Activated T-helper 1 cell treated with anti-CD3 and anti-CD28 coated beads, Interleukin-12 subunit alpha, Interleukin-12 subunit beta, Interleukin-2, Interleukin-4 antibody, amounts not matched to agents 30 ng/mL and 10 ng/mL and 1 ng/mL, durations not matched to agents 14 hours and 24 hours and 36 hours (primary cell): ENCODE data around the gene C15orf39. TPM values are rescaled to one million over a fixed set of nuclear protein-coding genes. Genes with fewer than 3 reads are reported as not detected.
A peak's percentile ranks its signal among the peaks of the same experiment; 100 is the strongest.
"Not testable (repeated sequence)": the region's sequence is repeated elsewhere in the genome, so short reads cannot be mapped to it uniquely, and the experiment has no call there.

Experiments
- DNase-seq: peaks from one replicate; pipeline ENCODE4 v3.0.0; 2021; ENCODE audit warnings: low spot score
- H3K27ac Mint-ChIP-seq: one replicate; pipeline ENCODE4 v1.8.0; 2021; ENCODE audit warnings: mild to moderate bottlenecking, mixed read lengths
- H3K27me3 Mint-ChIP-seq: one replicate; pipeline ENCODE4 v1.8.0; 2022; ENCODE audit warnings: mild to moderate bottlenecking, moderate library complexity, mixed read lengths; ENCODE audit not compliant: insufficient read depth
- H3K36me3 Mint-ChIP-seq: one replicate; pipeline ENCODE4 v1.8.0; 2021; ENCODE audit warnings: low read depth, mixed read lengths
- H3K4me1 Mint-ChIP-seq: one replicate; pipeline ENCODE4 v1.8.0; 2021; ENCODE audit warnings: low read depth, mixed read lengths
- H3K4me3 Mint-ChIP-seq: one replicate; pipeline ENCODE4 v1.8.0; 2021; ENCODE audit warnings: mild to moderate bottlenecking, moderate library complexity, mixed read lengths
- H3K9me3 Mint-ChIP-seq: one replicate; pipeline ENCODE4 v1.8.0; 2021; ENCODE audit warnings: mixed read lengths
- intact Hi-C: fragments of 100-400 bp; cut with micrococcal nuclease; formaldehyde crosslinking; loops from one replicate; pipeline ENCODE4 v1.15.1; 2024
- total RNA-seq: library from RNA; stranded (reverse); gene quantifications from 2 replicates; pipeline ENCODE4 v1.2.3, GENCODE V29; 2022

Gene C15orf39
- total RNA-seq, 1 donor from 2014 or later: 46.1 TPM

DNA sequence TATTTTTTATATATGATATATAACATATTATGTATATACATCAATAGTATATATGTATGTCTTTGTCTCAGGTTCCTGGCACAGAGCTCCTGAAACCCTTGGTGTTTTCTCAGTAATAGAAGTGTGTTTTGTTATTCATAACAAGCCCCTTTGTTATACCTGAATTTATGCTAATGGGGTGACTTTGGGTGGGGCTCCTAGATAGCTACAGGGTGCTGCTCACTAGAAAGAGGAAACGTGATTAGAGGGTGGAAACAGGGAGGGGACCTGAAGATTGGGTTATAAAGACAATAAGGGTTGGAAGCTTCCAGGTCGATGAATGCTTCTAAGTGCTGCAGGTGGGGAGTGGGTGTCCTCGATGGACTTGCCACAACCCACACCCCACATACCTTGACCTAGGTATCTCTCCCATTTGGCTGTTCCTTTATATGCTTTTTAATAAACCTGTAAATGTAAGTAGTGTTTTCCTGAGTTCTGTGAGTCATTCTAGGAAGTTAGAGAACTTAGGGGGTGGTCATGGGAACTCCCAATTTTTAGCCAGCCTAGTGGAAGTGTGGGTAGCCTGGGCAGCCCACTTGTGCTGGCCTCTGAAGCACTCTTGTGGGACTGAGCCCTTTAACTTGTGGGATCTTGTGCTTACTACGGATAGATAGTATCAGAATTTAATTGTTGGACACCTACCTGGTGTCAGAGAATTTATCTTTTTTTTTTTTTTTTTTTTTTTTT, 36.9 kb upstream of the C15orf39 start:
- no peak overlapping the region for H3K4me3 Mint-ChIP-seq
- H3K9me3 Mint-ChIP-seq: peaks cover 10% of the 10 kb centered on the region
- peaks cover 10% of the 10 kb centered on the region for H3K27me3 Mint-ChIP-seq
- no peak overlapping the region for H3K27ac Mint-ChIP-seq
- H3K4me1 Mint-ChIP-seq: peaks cover 30% of the 10 kb centered on the region
- intact Hi-C loops: no loop called here
- no peak for DNase-seq
- H3K36me3 Mint-ChIP-seq: peaks cover 9% of the 10 kb centered on the region

GRCh38 chr15:75166489-75167063, 35.1 kb upstream of the C15orf39 start:
- H3K27ac Mint-ChIP-seq: not testable (repeated sequence)

GRCh38 chr15:75167588-75168350, 33.9 kb upstream of the C15orf39 start:
- no peak for DNase-seq
- Mint-ChIP-seq H3K4me3 (no peak overlapping the region), H3K36me3 (peaks cover 9% of the 10 kb centered on the region), H3K9me3 (peaks cover 12% of the 10 kb centered on the region), H3K4me1 (peaks cover 59% of the 10 kb centered on the region), H3K27me3 (peaks cover 2% of the 10 kb centered on the region), H3K27ac (no peak overlapping the region)
- intact Hi-C loops: no loop called here

More at GRCh38 chr15:75166489-75167063, 35.1 kb upstream of the C15orf39 start:
- H3K4me3 Mint-ChIP-seq, H3K36me3 Mint-ChIP-seq, DNase-seq, H3K27me3 Mint-ChIP-seq, intact Hi-C loops: not testable (repeated sequence)
- Mint-ChIP-seq H3K9me3 (peaks cover 12% of the 10 kb centered on the region), H3K4me1 (peaks cover 47% of the 10 kb centered on the region)

DNA sequence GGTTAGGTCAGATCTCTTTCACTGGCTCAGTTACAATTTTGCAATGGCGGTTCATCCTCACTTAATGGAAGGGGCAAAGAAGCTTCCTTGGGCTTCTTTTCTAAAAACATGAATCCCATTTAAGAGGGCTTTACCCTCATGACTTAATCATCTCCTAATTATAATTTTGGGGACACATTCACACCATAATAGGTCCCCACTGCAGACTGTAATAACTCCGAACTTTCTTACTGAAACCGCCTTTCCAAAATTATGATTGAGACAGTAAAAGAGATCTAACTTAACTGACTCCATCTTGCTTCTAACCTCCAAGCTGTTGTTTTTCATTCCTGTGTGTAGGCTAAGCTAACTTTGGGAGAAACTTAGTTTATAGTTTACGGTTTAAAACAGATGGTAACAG, 33.3 kb upstream of the C15orf39 start:
- H3K27me3 Mint-ChIP-seq: peaks cover 2% of the 10 kb centered on the region
- H3K9me3 Mint-ChIP-seq: peaks cover 12% of the 10 kb centered on the region
- no peak overlapping the region for H3K4me3 Mint-ChIP-seq
- no peak for DNase-seq
- H3K36me3 Mint-ChIP-seq: peaks cover 9% of the 10 kb centered on the region
- peaks cover 60% of the 10 kb centered on the region for H3K4me1 Mint-ChIP-seq
- intact Hi-C loops: no loop called here
- no peak overlapping the region for H3K27ac Mint-ChIP-seq

- Mint-ChIP-seq H3K36me3 (peaks cover 9% of the 10 kb centered on the region), H3K27me3 (no peaks in the 10 kb centered on the region), H3K9me3 (peaks cover 12% of the 10 kb centered on the region), H3K27ac (peak overlapping the region; percentile 15), H3K4me3 (no peak overlapping the region), H3K4me1 (peaks cover 55% of the 10 kb centered on the region)
- DNase-seq: no peak
- intact Hi-C loops: loop anchor here (2.0 kb wide), 1 partner anchor 31 kb away; the partner anchor contains the start of gene C15orf39
Measured at GRCh38 chr15:75170203-75170602, 31.5 kb upstream of the C15orf39 start.

- Mint-ChIP-seq H3K9me3 (peaks cover 12% of the 10 kb centered on the region), H3K4me1 (peaks cover 60% of the 10 kb centered on the region), H3K27me3 (no peaks in the 10 kb centered on the region), H3K4me3 (peak overlapping the region; percentile 24), H3K36me3 (peaks cover 9% of the 10 kb centered on the region), H3K27ac (peak overlapping the region; percentile 71)
- no peak for DNase-seq
- intact Hi-C loops: loop anchor here (1.0 to 2.0 kb wide), 2 partner anchors 30 to 40 kb away; partner anchors contain the start of gene C15orf39
Measured at GRCh38 chr15:75170711-75171341, 30.9 kb upstream of the C15orf39 start.

DNA sequence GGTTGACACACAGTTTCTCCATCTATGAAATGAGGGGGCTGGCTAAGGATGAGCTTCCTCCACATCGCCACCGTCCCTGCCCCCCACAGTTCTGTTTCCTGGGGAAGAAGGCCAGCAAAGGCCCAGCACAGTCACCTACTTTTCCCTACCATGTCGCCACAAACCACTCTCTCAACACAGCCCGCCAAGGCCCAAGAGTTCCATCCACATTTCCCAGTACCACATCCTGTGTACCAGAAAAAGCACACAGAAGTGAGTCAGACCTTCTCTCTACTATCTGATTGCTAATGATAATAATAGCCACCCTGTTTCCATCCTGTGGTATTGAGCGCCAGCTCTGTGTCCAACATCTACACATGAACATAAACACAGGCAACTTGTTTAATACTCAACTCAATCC, 30.3 kb upstream of the C15orf39 start:
- Mint-ChIP-seq H3K4me1 (peaks cover 62% of the 10 kb centered on the region), H3K4me3 (peak overlapping the region; percentile 24), H3K27ac (peak overlapping the region; percentile 71), H3K27me3 (no peaks in the 10 kb centered on the region), H3K36me3 (peaks cover 9% of the 10 kb centered on the region), H3K9me3 (peaks cover 12% of the 10 kb centered on the region)
- intact Hi-C loops: loop anchor here (1.0 to 2.0 kb wide), 2 partner anchors 29 to 40 kb away; partner anchors contain the start of gene C15orf39
- DNase-seq: peak; percentile 43

- Mint-ChIP-seq H3K27me3 (peaks cover 8% of the 10 kb centered on the region), H3K36me3 (peaks cover 9% of the 10 kb centered on the region), H3K27ac (no peak overlapping the region), H3K4me1 (peaks cover 67% of the 10 kb centered on the region), H3K4me3 (peak overlapping the region; percentile 25), H3K9me3 (peaks cover 12% of the 10 kb centered on the region)
- DNase-seq: no peak
- intact Hi-C loops: no loop called here
Measured at GRCh38 chr15:75172284-75172820, 29.3 kb upstream of the C15orf39 start.

GRCh38 chr15:75174102-75174501, 27.6 kb upstream of the C15orf39 start:
- H3K27me3 Mint-ChIP-seq: peaks cover 13% of the 10 kb centered on the region
- no peak overlapping the region for H3K4me3 Mint-ChIP-seq
- no peak overlapping the region for H3K27ac Mint-ChIP-seq
- no peak for DNase-seq
- intact Hi-C loops: no loop called here
- H3K4me1 Mint-ChIP-seq: peaks cover 66% of the 10 kb centered on the region
- peaks cover 6% of the 10 kb centered on the region for H3K36me3 Mint-ChIP-seq
- peaks cover 9% of the 10 kb centered on the region for H3K9me3 Mint-ChIP-seq

GRCh38 chr15:75174729-75175128, 27.0 kb upstream of the C15orf39 start:
- peaks cover 19% of the 10 kb centered on the region for H3K27me3 Mint-ChIP-seq
- peaks cover 3% of the 10 kb centered on the region for H3K9me3 Mint-ChIP-seq
- H3K4me1 Mint-ChIP-seq: peaks cover 63% of the 10 kb centered on the region
- H3K27ac Mint-ChIP-seq: no peak overlapping the region
- no peak overlapping the region for H3K4me3 Mint-ChIP-seq
- H3K36me3 Mint-ChIP-seq: peaks cover under 1% of the 10 kb centered on the region
- intact Hi-C loops: no loop called here
- no peak for DNase-seq

DNA sequence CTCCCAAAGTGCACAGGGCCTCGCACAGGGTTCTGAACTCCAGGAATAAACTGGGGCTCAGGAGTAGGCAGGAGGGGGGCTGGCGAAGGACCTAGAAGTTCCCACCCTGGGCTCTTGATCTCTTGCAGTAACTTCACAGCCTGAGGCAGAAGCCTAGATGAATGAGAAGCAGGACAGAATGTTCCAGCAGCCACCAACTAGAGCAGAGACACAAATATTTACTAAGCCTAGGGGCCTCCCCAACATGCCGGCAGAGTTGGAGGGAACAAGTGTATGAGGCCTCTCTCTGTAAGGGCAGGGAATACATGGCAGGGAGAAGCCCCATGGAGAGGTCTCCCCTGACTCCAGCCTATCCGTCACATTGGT, 25.3 kb upstream of the C15orf39 start:
- no peak for DNase-seq
- no peaks in the 10 kb centered on the region for H3K9me3 Mint-ChIP-seq

DNA sequence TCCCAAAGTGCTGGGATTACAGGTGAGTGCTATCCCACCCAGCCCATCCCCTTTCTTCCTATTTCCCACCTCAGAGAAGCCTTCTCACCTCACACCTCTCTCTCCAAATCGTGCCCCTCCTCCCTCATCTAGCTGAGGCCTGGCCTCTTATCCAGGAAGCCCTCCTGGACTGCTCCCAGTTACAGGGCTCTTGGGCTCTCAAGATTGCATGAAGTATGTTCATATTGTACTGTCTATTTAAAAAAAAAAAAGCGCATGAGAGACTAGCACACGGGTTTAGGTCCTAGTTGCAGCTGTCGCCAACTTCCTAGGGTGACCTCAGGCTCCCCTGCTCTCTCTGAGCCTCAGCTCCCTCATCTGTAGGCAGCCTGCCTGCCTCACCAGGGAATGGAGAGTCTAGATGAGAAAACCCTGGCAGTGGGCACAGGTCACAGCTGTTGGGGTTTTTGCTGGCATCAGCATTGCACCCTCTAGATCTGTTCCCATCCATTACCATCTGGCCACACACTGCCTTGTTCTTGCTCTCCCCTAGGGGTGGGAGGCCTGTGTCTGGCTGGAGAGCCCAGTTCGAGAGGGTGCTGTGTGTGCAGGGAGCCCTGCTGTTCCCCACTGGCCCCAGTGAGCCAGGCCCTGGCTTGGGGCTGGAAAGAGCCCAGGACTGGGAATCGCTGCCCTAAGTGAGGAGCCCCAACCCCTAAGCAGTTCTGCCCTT, 24.2 kb upstream of the C15orf39 start:
- DNase-seq: no peak
- H3K27ac Mint-ChIP-seq: no peak overlapping the region
- peaks cover 42% of the 10 kb centered on the region for H3K4me1 Mint-ChIP-seq
- no peak overlapping the region for H3K4me3 Mint-ChIP-seq
- H3K27me3 Mint-ChIP-seq: peaks cover 36% of the 10 kb centered on the region
- H3K9me3 Mint-ChIP-seq: no peaks in the 10 kb centered on the region
- intact Hi-C loops: loop anchor here (2.0 kb wide), 1 partner anchor 23 kb away; the partner anchor contains the start of gene C15orf39
- H3K36me3 Mint-ChIP-seq: no peaks in the 10 kb centered on the region

More for the DNA sequence above, 25.3 kb upstream of the C15orf39 start:
- H3K27ac Mint-ChIP-seq: no peak overlapping the region
- no peaks in the 10 kb centered on the region for H3K36me3 Mint-ChIP-seq
- H3K4me3 Mint-ChIP-seq: no peak overlapping the region
- peaks cover 34% of the 10 kb centered on the region for H3K27me3 Mint-ChIP-seq
- intact Hi-C loops: no loop called here
- peaks cover 46% of the 10 kb centered on the region for H3K4me1 Mint-ChIP-seq
